Common myeloid progenitor, CD34-positive (primary cell): ENCODE data around the gene RBL1.
"Not testable (repeated sequence)": the region's sequence is repeated elsewhere in the genome, so short reads cannot be mapped to it uniquely, and the experiment has no call there.

Source experiments
- CTCF ChIA-PET: fragments of 350-600 bp; sonication (Branson Sonifier 250); formaldehyde crosslinking; loops from one replicate; lab custom pipeline; 2021; ENCODE audit warnings: antibody characterized with exemption; lab: Charles Lee
- POLR2A ChIA-PET: fragments of 350-600 bp; sonication (Branson Sonifier 250); formaldehyde crosslinking; loops from one replicate; lab custom pipeline; 2021; ENCODE audit warnings: antibody characterized with exemption; lab: Charles Lee
- DNase-seq, 3 donors: peaks; one replicate each; pipeline versions ENCODE4 v3.0.0 to v3.0.0-alpha.2; 2013
- H3K27ac ChIP-seq, 2 experiments: 1 replicate in 1 of 2; 2 replicates in 1 of 2; pipeline ENCODE4 v1.7.0; 2013; ENCODE audit warnings: inconsistent platforms in 2 of 2, low read length in 2 of 2, mild to moderate bottlenecking in 2 of 2, low read depth in 1 of 2, moderate library complexity in 1 of 2; ENCODE audit not compliant: severe bottlenecking in 2 of 2, insufficient read depth in 1 of 2, poor library complexity in 1 of 2
- H3K27me3 ChIP-seq, 5 experiments: replicated peaks in 2 of 5; 1 replicate in 3 of 5; 2 replicates in 2 of 5; pipeline versions ENCODE4 v1.6.1 to v1.7.0; 2013; ENCODE audit warnings: low read length in 4 of 5, mild to moderate bottlenecking in 2 of 5, moderate library complexity in 2 of 5, inconsistent platforms in 1 of 5; ENCODE audit not compliant: insufficient read depth in 5 of 5, control insufficient read depth in 4 of 5
- H3K36me3 ChIP-seq, 4 experiments: 1 replicate in 2 of 4; 2 replicates in 2 of 4; pipeline versions ENCODE4 v1.6.1 to v1.7.0; 2013; ENCODE audit warnings: low read length in 3 of 4, control low read depth in 1 of 4, mild to moderate bottlenecking in 1 of 4; ENCODE audit not compliant: control insufficient read depth in 4 of 4, insufficient read depth in 4 of 4
- H3K4me1 ChIP-seq, 4 experiments: 1 replicate in 3 of 4; 2 replicates in 1 of 4; pipeline versions ENCODE4 v1.6.1 to v1.7.1; 2013; ENCODE audit warnings: low read length in 3 of 4, mild to moderate bottlenecking in 3 of 4, control low read depth in 1 of 4, inconsistent platforms in 1 of 4, moderate library complexity in 1 of 4; ENCODE audit not compliant: control insufficient read depth in 4 of 4, insufficient read depth in 4 of 4; ENCODE audit errors: control extremely low read depth in 1 of 4
- H3K4me3 ChIP-seq, 7 experiments: 1 replicate in 4 of 7; 2 replicates in 3 of 7; pipeline versions ENCODE4 v1.5.1 to v1.7.0; 2013; ENCODE audit warnings: mild to moderate bottlenecking in 7 of 7, low read length in 6 of 7, moderate library complexity in 6 of 7, inconsistent platforms in 2 of 7, low read depth in 2 of 7, control low read depth in 1 of 7; ENCODE audit not compliant: insufficient read depth in 4 of 7, control insufficient read depth in 1 of 7; ENCODE audit errors: extremely low read depth in 1 of 7
- H3K9me3 ChIP-seq, 5 experiments: 1 replicate in 4 of 5; 2 replicates in 1 of 5; pipeline versions ENCODE4 v1.6.1 to v1.7.1; 2013; ENCODE audit warnings: low read length in 4 of 5, mild to moderate bottlenecking in 2 of 5, inconsistent platforms in 1 of 5, low read depth in 1 of 5, moderate library complexity in 1 of 5; ENCODE audit not compliant: control insufficient read depth in 4 of 5, insufficient read depth in 2 of 5; ENCODE audit errors: control extremely low read depth in 1 of 5
- WGBS: methylation state at CpG from one replicate; pipeline ENCODE4 v1.1.5; 2013; ENCODE audit not compliant: insufficient coverage; 5-methylcytosine and 5-hydroxymethylcytosine counted together

The RBL1 gene

GRCh38 chr20:37075932-37076685, 19.7 kb downstream of the RBL1 start:
- Histone ChIP-seq H3K36me3 (peaks cover 9 to 58% (median 26%) of the 10 kb centered on the region in 4 experiments), H3K4me3 (no peak overlapping the region), H3K9me3 (peaks cover 0 to 4% (median 0%) of the 10 kb centered on the region in 5 experiments), H3K27ac (no peak overlapping the region), H3K4me1 (no peaks in the 10 kb centered on the region), H3K27me3 (no peaks in the 10 kb centered on the region)
- DNase-seq, result no peak
- ChIA-PET CTCF (interaction anchor here (0.6 kb wide), 1 partner anchor 44 kb away, joined by 3 read pairs; no protein-coding TSS in a partner anchor), POLR2A (no interaction called here)
- WGBS, result 92% methylated on average over 2 of the region's 3 CpGs

DNA sequence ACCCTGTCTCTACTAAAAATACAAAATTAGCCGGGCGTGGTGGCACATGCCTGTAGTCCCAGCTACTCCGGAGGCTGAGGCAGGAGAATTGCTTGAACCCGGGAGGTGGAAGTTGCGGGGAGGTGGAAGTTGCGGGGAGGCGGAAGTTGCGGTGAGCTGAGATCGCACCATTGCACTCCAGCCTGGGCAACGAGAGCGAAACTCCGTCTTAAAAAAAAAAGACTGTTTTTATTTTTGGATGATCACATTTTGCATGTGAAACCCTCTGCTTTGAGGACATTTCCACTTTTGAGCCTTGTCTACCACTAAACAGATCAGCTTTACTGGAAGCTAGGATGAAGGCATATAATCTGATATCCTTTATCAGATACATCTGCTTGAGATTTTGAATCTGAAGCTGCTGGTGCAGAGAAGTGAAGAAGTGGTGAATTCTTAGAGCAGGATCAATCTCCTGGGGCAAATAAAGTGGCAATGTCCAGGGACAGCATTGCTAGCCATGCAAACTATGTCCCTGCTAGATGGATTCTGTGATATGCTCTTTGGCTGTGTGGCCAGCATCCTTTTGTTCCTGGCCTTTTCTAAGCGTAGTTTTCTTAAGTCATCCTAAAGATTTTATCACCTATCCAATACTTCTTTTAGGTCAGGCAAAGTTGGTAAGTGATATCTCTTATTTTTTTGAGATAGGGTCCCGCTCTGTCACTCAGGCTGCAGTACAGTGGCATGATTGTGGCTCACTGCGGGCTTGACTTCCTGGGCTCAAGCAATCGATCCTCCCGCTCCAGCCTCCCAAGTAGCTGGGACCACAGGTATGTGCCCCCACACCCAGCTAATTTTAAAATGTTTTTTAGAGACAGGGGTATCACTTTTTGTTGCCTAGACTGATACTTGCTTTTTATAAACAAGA, 23.3 kb downstream of the RBL1 start:
- peaks cover 7 to 38% (median 22%) of the 10 kb centered on the region in 4 experiments for H3K36me3 ChIP-seq
- DNase-seq, result no peak
- WGBS, result 98% methylated on average over 14 of the region's 17 CpGs
- no peak overlapping the region for H3K27ac ChIP-seq
- CTCF ChIA-PET, result no interaction called here
- H3K4me1 ChIP-seq, result no peaks in the 10 kb centered on the region
- peaks cover 0 to 4% (median 0%) of the 10 kb centered on the region in 5 experiments for H3K9me3 ChIP-seq
- POLR2A ChIA-PET, result interaction anchor here (0.7 kb wide), 1 partner anchor 20 kb away, joined by 3 read pairs; no protein-coding TSS in a partner anchor
- no peaks in the 10 kb centered on the region for H3K27me3 ChIP-seq
- H3K4me3 ChIP-seq, result no peak overlapping the region

GRCh38 chr20:37071481-37071911, 24.3 kb downstream of the RBL1 start:
- Histone ChIP-seq H3K27ac (no peak overlapping the region), H3K9me3 (peaks cover 0 to 4% (median 0%) of the 10 kb centered on the region in 5 experiments), H3K36me3 (peaks cover 11 to 42% (median 22%) of the 10 kb centered on the region in 4 experiments), H3K4me1 (no peaks in the 10 kb centered on the region), H3K27me3 (no peaks in the 10 kb centered on the region), H3K4me3 (no peak overlapping the region)
- WGBS, result 93% methylated on average over 3 of the region's 4 CpGs
- ChIA-PET POLR2A (no interaction called here), CTCF (interaction anchor here (1.0 kb wide), 1 partner anchor 20 kb away, joined by 3 read pairs; no protein-coding TSS in a partner anchor)
- no peak for DNase-seq

DNA sequence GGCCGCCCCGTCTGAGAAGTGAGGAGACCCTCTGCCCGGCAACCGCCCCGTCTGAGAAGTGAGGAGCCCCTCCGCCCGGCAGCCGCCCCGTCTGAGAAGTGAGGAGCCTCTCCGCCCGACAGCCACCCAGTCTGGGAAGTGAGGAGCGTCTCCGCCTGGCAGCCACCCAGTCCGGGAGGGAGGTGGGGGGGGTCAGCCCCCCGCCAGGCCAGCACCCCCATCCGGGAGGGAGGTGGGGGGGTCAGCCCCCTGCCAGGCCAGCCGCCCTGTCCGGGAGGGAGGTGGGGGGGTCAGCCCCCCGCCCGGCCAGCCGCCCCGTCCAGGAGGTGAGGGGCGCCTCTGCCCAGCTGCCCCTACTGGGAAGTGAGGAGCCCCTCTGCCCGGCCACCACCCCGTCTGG, 26.2 kb downstream of the RBL1 start:
- H3K9me3 ChIP-seq, POLR2A ChIA-PET, CTCF ChIA-PET, H3K4me3 ChIP-seq, DNase-seq, H3K4me1 ChIP-seq, H3K27ac ChIP-seq, H3K27me3 ChIP-seq: not testable (repeated sequence)
- WGBS, result no CpG with 5 or more reads among the region's 25 CpGs
- peaks cover 10 to 47% (median 25%) of the 10 kb centered on the region in 4 experiments for H3K36me3 ChIP-seq

DNA sequence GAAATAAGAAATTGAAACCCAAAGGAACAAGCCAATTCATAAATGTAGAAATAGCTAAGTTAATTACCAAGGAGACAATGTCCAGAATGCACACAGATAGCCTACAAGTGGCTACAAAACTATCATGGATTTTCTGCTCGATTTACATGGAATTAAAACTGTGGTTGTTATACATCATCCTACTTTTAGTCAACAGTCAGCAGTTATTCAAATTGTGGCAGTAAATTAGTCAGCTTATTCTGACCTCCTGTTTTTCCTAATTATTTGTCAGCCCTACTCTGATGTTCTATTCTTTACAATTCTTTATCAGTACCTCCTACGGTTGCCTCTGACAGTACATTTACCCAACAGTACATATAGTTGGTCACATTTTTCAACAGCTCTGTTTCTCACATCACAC, 29.6 kb downstream of the RBL1 start:
- no peaks in the 10 kb centered on the region for H3K9me3 ChIP-seq
- POLR2A ChIA-PET, result no interaction called here
- CTCF ChIA-PET, result no interaction called here
- no peaks in the 10 kb centered on the region for H3K4me1 ChIP-seq
- H3K36me3 ChIP-seq, result peaks cover 11 to 41% (median 26%) of the 10 kb centered on the region in 4 experiments
- WGBS, result 90% methylated on average over 1 of the region's 2 CpGs
- no peaks in the 10 kb centered on the region for H3K27me3 ChIP-seq
- no peak overlapping the region for H3K4me3 ChIP-seq
- no peak for DNase-seq
- no peak overlapping the region for H3K27ac ChIP-seq

- Histone ChIP-seq H3K36me3 (peaks cover 15 to 62% (median 46%) of the 10 kb centered on the region in 4 experiments), H3K4me3 (no peak overlapping the region), H3K9me3 (no peaks in the 10 kb centered on the region), H3K27ac (no peak overlapping the region), H3K4me1 (no peaks in the 10 kb centered on the region), H3K27me3 (no peaks in the 10 kb centered on the region)
- ChIA-PET CTCF (no interaction called here), POLR2A (no interaction called here)
- WGBS, result 86% methylated on average over 2 of the region's 3 CpGs
- DNase-seq, result no peak
Observed at GRCh38 chr20:37055276-37055675, 40.5 kb downstream of the RBL1 start.
